Vagina (tissue), 2 donors: ENCODE data around the gene ACAN.

Source experiments
- CTCF ChIP-seq, 3 experiments: fragments of 450-650 bp in 2 of 3; fragments of 200-600 bp in 1 of 3; sonication (generic) in 1 of 3; IDR thresholded peaks; one replicate each; pipeline ENCODE4 v1.5.1; 2017 to 2019; ENCODE audit warnings: antibody characterized with exemption in 3 of 3, mild to moderate bottlenecking in 2 of 3, moderate library complexity in 2 of 3
- POLR2A ChIP-seq, 2 donors: fragments of 450-650 bp; IDR thresholded peaks; one replicate each; pipeline ENCODE4 v1.6.1; 2017; ENCODE audit warnings: antibody characterized with exemption in 2 of 2, mild to moderate bottlenecking in 2 of 2, moderate library complexity in 2 of 2
- POLR2AphosphoS5 ChIP-seq, 2 donors: sonication (generic); formaldehyde crosslinking; IDR thresholded peaks; one replicate each; pipeline ENCODE4 v1.9.0; 2017; ENCODE audit warnings: antibody characterized with exemption in 2 of 2, mild to moderate bottlenecking in 2 of 2, low read depth in 1 of 2; ENCODE audit not compliant: insufficient read depth in 1 of 2

- TF ChIP-seq CTCF (IDR thresholded peaks at IDR 0.05) (no peak), POLR2A (IDR thresholded peaks at IDR 0.05) (no peak), POLR2AphosphoS5 (IDR thresholded peaks at IDR 0.05; ENCODE audit: insufficient read depth in 1 of 2, low read depth in 1 of 2) (no peak)
Measured at GRCh38 chr15:88828791-88829190, 25.6 kb downstream of the ACAN start.
